GM19238 (cell line): ENCODE results near the gene EPHA2.
"Not testable (repeated sequence)": the region's sequence is repeated elsewhere in the genome, so short reads cannot be mapped to it uniquely, and the experiment has no call there.

Experiments
- DNase-seq: peaks from one replicate; pipeline ENCODE4 v3.0.0; 2011; ENCODE audit warnings: low spot score; ENCODE audit not compliant: insufficient read length

The EPHA2 gene

DNA sequence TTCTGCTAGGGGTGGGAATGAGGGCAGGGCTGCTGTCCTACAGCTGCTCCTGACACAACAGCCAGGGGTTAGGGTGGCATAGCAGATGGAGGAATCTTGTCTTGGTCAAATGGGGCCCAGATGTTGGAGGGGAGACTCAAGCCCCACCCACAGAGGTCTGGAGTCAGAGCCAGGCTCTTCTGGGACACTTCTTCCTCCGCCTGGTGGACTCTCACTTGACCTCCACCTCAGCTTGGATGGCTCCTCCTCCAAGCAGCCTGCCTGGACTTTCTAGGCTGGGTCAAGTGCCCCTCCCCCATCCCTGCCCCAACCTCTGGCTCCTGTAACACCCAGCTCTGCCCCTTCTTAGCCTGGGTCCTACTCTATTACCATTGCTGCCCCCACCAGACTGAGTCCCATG is 35.5 kb downstream of the EPHA2 start:
- no peak for DNase-seq

DNA sequence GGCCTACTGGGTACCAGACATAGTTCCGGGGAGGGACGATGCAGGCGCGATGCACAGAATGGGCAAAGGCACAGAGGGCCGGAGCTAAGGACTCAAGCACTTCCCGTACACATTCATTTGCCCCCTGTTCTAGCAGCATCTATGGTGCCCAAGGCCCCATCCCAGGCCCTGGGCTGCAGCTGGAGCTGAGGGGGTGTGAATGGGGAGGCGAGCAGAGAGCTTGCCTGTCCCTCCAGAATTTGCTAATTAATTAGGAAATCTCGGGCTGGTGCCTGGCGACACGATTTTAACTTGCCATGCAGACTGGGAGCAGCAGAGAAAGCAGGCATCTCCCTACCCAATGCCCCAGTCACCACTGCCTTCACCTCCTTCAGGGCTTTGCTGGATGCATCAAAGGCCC is 35.9 kb downstream of the EPHA2 start:
- DNase-seq: no peak

DNA sequence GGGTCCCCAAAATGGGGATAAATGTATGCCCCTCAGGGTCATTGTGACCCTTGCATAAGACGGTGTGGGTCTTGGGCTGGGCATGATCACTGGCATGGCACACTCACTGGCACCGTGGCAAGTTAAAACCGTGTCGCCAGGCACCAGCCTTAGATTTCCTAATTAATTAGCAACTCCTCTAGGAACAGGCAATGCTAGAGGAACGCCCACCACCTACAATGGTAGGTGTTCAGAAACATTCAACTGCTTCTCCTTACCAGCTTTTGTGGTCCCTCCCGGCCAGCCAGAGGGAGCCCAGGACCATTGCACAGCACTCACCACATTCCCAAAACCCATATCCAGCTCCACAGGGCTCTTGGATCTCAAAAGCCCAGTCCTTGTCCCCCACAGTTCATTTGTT is 36.4 kb downstream of the EPHA2 start:
- DNase-seq: no peak

DNA sequence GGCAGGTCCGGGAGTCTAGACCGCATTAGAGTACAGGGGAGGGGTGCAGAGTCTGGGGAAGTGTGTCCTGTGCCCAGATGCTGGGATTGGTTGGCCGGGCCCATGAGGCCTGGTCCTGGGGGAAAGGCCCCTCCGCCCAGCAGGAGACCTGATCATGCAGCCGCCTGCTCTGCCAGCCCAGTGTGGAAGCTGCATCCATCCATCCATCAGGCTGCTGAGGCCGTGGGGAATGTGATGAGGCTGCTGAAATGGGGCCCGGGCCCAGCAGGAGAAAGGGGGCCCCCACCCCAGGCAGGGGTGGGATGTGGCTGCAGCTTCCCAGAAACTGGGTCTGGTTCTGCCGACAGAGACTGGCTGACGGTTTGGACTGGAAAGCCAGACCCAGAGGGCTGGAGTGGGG is 37.2 kb downstream of the EPHA2 start:
- DNase-seq: no peak

DNA sequence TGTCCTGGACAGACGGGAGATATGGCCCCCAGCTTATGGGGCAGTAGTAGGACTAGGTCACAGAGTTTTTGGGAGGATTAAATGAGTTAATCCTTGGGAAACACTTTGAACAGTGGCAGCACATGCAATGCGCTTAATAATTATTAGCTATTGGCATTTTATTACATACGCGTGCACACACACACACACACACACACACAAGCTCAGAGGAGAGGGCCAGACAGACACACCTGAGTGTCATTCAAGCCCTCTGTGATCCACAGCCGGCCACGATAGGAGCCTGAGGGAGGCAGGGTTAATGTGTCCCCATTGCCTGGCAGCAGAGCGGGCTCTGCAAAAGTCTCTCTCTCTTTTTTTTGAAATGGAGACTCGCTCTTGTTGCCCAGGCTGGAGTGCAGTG is 37.9 kb downstream of the EPHA2 start:
- DNase-seq: no peak

DNA sequence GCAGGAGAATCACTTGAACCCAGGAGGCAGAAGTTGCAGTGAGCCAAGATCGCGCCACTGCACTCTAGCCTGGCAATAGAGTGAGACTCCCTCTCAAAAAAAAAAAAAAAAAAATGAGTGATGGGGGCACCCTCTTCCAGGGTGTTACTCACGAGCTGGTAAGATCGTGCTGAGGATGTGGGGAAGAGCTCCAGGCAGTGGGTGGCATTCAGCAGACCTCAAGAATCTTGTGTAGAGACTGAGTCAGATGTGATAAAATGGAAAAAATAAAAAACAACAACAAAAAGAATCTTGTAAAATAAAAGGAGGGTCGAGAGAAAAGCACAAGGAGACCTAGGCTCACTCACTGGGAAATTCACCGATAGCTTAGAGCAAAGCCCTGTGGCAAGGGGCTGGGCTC is 38.5 kb downstream of the EPHA2 start:
- no peak for DNase-seq

DNA sequence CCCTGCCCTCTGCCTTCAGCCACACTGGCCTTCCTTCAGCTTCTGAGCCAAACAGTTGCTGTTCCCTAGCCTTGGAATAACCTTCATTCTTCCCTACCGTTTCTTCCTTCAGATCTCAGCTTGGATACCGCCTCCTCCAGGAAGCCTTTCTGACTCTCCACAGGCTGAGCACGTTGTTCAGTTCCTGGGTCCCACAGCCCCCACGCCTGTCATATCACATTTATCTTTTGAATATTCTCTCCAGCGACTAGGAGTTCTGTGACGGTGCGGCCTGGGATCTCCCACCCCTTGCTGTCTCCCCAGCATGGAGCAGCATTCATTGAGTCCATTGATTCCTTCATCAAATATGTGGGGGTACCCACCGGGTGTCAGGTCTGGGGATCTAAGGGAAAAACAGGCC is 39.2 kb downstream of the EPHA2 start:
- no peak for DNase-seq

DNA sequence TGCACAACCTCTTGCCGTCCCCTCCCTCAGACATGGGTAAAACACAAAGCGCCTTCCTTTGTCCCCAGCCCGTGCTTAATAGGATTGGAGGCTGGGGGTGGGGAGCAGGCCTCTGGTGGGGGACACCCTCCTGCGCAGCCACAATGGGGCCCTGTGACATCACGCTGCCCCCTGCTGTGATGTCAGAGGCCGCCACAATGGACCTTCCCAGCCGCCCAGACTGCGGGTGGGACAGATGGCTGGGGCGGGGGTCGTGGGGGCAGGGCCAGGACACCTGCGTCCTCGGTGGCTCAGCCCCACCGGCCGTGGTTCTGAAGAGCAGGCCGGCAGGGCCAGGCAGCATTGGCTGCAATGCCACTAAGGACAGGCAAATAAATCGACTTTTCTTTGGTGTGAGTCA is 39.9 kb downstream of the EPHA2 start:
- no peak for DNase-seq

DNA sequence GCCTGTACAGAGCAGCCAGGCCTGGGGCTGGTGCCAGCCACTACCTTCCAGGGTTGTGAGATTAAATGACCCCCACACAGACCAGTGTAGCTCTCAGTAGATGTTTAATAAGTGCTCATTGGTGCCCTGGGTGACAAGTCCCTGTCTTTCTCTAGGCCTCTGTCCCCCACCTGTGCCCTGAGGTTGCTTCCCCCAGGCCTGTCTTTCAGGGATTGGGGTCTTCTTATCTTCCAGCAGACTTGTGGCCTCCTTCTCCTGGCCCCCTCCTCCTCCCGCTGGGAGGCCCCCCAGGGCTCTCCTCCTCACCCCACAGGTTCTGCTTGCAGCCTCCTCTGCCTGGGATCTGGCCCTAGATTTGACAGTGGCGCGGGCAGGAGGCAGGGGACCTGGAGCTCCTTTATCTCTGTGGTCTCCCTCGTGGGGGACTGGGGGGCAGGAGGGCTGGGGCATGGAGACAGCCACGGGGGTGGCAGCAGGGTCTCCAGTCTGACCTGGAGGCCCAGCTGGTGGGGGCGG is 40.3 kb downstream of the EPHA2 start:
- no peak for DNase-seq

DNA sequence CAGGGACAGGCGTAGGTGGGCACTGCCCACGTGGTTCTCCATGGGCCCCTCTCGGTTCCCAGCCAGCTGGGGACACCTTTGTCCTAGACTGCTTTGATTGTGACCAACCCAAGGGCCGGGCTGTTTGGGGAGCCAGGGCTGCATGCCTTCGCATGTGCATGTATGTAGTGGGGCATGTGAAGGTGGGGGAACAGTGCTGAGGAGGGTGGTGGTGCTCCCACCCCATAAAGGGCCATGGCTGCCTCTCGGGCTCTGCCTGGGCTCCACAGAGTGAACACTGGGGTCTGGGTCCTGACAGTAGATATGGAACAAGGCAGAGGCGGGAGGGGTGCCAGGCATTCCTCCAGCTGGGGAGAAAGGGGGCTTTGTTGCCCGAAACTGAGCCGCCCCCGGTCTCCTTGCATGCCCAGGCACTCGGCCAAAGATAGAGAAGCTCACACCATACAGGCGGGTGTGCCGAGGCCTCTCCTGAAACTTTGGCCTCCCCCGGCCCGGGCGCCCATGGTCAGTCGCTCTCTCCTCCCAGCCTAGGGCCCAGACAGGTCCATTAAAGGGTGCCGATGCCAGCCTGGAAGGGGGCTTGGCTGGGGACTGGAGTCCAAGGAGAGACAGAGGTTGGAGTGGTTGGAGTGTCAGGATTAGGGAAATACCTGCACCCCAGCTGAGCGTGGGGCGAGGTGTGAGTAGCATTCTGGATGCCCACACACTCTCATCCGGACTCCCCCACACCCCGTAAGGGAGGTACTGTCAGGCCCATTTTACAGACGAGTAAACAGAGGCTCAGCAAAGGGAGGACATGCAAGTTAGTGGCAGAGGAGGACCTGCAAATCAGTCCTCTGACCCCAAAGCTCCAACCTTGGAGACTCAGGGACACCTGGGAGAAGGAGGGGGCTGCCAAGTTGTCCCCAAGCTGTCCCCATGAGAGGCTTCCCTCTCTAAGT is 41.1 kb downstream of the EPHA2 start:
- DNase-seq: no peak

DNA sequence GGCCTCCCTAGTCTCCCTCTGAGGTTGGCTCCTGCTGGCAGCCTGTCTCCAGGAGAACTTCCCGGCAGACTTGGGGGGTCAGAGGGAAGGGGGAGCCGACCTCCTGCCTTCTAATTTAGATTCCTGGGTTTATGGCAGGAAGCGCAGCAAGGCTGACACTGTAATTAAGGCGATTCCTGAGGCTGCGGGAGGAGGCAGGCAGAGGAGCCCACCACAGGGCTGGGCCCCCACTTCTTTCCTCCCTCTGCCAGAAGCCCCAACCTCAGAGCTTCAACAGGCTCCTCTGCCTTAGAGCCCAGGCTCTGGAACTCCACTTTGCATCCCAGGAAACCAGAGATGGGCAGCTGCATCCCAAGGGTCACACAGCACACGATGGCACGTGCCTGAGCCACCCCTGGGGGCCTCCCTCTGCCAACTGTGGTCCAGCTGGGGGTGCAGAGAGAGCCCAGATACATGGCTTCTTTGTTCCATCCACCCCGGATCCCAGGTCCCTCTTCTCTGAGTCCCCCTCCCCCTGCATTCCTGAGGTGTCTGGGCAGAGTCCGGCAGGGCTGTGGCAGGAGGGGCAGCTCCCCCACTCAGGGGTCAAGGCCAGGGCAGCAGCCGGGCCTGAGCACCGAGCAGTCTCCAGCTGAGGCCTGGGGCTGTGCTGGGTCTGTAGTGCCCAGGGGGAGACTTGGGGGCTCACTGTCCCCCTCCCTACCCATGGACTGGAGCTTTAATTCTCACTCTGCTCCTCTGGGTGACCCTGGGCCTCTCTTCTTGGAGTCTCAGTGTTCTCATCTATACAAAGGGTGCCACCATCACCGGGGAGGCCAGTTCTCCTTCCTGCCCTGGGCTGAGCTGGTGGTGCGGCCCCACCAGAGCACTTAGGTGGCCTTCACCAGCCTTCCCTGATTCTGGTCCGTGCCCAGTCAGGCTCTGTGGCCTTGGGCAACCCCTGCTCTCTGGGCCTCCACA is 43.0 kb downstream of the EPHA2 start:
- DNase-seq: no peak

DNA sequence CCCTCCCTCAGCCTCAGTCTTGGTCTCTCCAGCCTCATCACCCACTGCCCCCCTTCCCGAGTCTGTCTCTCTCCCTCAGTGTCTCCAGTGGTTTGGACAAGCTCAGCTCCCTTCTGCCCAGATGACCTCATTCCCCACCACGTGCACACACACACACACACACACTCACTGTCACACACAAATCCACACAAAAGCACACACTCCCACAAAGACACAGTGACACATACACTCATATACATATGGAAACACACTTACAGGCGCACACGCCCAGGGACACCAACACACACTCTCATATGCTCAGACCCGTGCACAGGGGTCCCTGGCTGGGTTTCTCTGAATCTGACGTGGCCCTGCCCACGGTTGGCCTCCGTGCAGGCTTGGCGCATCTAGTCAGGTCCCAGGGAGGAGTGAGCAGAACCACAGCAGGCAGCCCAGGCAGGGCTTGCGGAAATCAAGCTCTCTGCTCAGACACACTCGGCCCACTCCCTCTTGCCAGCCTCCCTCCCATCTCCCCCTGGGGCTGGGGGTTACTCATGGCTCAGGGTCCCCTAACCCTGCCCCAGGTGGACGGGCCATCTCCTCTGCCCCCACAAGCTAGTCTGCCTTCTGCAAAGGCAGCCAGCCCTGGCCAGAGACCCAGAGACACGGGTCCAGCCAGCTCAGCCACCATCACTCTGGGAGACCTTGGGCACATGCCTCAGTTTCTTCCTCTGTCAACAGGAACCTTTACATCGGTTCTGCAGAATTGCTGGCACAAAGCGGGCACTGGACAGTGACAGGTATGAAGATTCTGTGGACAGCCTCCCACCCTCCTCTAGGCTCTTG is 43.9 kb downstream of the EPHA2 start:
- no peak for DNase-seq

DNA sequence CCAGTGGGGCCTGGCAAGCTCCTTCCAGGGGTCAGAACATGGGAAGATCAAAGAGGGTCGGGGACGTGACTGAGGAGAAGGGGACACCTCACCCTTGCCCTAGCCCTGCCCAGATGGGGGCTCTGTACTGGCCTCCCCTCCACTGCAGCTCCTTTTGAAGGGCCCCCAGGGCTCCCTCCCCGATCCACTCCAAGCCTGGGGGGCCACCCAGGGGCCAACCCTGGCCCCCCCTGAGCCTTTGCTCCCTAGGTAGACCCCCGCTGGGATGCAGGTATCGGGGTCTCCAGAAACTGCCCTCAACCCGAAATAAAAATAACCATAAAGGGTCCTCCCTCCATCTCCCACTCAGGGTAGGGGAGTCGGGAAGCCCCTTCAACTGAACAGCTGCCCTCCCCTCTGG is 45.0 kb downstream of the EPHA2 start:
- no peak for DNase-seq

DNA sequence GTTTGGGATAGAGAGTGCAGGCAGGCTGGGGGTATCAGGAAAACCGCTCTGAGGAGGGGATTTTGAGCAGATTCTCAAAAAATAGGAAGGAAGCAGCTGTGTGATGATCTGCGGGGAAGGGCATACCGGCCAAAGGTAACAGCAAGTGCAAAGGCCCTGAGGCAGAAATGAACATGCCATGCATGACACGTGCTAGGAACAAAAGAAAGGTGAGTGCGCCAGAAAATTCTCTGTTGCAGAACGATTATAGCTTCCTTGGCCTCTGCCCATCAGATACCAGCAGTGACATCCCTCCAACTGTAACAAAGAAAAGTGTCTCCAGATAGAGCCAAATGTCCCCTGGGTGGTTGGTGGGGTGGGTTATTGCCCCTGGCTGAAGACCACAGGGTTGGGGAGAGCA is 45.4 kb downstream of the EPHA2 start:
- no peak for DNase-seq

DNA sequence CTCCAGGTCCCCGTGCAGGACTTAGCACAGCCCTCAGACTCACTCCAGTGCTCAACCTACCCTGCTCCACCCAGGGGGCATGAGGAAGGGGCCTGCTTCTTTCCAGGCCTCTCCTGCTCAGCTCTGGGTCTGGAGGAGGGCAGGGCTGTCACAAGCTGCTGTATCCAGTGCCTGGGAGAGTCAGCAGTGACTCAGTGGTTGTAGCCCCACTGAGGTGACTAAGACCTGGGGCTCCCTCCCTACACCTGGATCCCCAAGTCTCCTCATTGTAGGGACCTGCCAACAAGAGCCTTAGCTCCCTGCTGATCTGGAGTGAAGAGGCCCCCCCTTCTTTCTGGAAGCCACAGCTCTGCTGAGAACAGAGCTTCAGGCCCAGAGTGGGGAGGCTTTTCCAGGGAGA is 46.3 kb downstream of the EPHA2 start:
- DNase-seq: no peak

DNA sequence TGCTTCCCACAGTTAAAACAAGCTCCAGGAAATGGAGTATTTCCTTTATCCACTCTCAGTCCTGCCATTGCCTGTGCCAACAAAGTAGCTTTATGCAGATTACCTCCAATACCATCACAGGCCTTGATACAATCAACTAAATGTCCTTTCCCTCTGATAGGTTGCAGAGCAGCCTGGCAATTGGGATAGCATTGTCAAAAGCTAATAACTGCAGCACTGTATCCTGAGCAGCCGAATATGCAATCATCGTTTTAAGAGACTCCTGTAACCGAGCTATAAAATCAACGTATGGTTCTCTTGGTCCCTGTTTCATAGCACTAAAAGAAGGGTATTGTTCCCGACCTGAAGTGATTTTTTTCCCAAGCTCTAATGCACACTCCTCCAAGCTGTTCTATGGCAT is 48.8 kb downstream of the EPHA2 start:
- DNase-seq: not testable (repeated sequence)

DNA sequence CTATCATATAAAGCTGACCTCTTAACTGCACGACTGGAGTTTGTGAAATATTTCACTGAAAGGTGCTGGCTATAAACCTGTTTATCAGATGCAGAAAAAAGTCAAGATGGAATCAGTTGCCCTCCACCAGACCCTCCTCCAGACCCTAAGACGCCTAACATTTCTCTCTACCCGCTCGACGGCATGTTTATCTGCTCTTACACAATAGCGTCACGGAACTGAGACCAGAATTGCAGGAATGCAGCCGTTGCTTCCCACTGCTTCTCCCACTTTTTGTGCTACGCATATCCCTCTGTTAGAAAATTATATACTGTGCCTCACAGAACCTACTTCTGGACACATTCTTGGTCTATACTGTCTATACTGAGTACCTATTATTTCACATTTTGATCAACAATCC is 54.2 kb downstream of the EPHA2 start:
- DNase-seq: no peak

DNA sequence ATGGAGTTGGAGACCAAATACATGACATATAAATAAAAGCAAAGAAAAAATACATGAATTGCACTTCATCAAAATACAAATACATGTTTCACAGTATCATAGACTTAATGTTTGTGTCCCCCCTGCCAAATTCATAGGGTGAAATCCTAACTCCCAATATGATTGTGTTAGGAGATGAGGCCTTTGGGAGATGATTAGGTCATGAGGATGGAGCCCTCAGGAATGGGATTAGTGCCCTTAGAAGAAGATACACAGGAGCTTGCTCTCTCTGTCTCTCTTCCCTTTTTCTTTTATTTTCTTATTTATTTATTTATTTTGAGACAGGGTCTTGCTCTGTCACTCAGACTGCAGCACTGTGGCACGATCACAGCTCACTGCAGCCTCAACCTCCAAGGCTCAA is 56.5 kb downstream of the EPHA2 start:
- no peak for DNase-seq

DNA sequence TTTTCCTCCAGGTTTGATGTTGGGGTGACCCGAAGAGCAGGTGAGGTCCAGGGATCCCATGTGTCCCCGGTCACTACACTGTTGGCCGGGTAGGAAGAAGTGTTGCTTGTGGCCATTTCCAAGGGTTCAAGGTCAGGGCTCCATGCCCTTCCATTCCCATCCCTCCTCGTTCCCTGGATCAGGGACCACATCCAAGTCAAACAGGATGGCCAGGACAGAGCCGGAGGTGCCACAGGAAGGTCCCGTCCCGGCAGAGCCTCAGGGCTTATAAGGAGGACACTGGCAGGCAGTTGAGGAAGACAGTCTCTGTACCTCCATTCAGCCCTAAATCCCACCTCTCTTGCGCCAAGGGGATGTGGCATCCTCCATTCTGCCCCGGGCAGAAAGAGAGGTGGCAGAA is 60.4 kb downstream of the EPHA2 start:
- no peak for DNase-seq

DNA sequence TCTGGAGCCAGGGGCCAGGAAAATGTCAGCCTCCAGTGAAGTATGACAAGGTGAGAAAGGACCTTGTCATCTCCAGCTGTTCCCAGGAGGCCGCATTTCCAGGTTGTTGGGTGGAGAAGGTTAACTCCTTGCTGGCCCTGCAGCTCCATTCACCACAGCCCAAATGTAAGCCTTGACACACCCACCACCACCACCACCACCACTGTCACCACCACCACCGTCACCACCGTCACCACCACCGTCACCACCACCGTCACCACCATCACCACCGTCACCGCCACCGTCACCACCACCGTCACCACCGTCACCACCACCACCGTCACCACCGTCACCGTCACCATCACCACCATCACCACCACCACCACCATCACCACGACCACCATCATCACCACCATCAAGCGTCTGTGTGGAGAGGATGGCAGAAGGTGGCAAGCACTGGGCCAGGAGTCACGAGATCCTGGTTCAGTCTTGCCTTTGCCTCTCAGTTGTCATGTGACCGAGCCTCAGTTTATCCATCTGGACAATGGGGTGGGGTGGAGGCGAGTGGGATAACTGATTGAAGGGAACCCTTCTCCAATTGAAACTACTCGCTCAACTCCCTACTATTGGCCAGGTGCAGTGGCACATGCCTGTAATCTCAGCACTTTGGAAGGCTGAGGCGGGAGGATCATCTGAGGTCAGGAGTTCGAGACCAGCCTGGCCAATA is 61.3 kb downstream of the EPHA2 start:
- DNase-seq: no peak

DNA sequence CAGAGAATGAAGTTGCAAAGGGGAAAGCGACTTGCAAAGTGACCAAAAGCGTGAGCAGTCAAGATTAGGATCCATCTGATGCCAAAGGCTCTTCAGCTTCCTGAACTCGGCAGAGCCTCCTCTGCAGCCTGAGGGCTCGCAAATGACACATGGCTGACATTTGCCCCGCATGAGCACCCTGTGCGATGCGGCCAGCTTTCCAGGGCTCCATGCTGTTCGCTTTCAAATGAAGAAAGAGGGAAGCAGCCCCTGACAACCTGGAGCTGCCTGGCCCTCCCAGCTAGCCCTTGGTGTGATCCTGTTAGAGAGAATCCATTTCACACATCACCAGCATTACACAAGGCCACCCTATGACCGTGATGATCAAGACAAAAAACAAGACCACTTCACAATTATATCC is 62.3 kb downstream of the EPHA2 start:
- DNase-seq: no peak
